ENCODE measurements around the gene SYNJ2.

DNA sequence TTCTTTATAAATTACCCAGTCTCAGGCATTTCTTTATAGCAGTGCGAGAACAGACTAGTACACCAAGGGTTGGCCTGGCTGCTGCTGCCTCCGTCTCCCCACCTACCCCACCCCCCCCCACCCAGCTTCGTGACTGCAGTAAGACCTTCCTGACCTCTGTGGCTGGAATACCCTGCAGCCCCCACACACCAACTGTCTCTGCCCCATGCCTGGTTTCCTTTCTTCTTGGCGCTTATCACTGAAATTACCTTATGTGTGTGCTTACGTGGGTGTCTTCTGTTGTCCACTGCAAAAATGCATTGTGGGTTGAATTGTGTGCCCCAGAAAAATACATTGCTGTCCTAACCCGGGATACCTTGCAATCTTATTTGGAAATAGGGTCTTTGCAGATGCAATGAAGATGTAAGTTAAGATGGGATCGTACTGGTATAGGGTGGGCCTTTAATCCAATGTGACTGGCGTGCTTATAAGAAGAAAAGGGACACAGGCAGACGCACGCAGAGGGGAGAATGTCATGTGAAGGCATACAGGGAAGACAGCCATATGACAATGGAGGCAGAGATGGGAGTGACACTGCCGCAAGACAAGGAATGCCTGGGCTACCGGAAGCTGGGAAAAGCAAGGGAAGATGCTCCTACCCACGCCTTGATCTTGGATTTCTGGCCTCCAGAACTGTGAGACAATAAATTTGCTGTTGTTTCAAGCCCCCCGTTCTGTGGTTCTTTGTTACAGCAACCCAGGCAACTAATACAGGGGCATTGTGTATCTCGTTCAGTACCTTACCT lies 15.4 kb downstream of the SYNJ2 start:
- TF ChIP-seq TAF1 (IDR thresholded peaks at IDR 0.05; ENCODE audit: low read depth, low read length), result no peak
- TF ChIP-seq POLR2A (IDR thresholded peaks at IDR 0.05; ENCODE audit: low read depth, low read length), result no peak
- TF ChIP-seq SPI1 (IDR thresholded peaks at IDR 0.05; ENCODE audit: low read depth, low read length), result no peak
- no peak for TF ChIP-seq POLR2AphosphoS5 (IDR thresholded peaks at IDR 0.05; ENCODE audit: low read depth, low read length)

Measured in GM12891 (cell line).